H1 (cell line): Measurements from ENCODE around the gene CANX. TPM values are rescaled to one million over a fixed set of nuclear protein-coding genes. Genes with fewer than 3 reads are reported as not detected.

Experiments
- ASH2L ChIP-seq: fragments of 200-600, 300-600 bp; sonication (generic); IDR thresholded peaks from one replicate; pipeline ENCODE4 v1.7.1; 2017; ENCODE audit warnings: low read length
- CBX8 ChIP-seq: fragments of 300-800, 300-1000 bp; sonication (generic); IDR thresholded peaks from 2 replicates; pipeline ENCODE4 v1.7.1; 2016; ENCODE audit warnings: low read depth, low read length, borderline replicate concordance
- MAX ChIP-seq: IDR thresholded peaks from 2 replicates; pipeline ENCODE4 v1.6.1; 2012; ENCODE audit warnings: inconsistent platforms
- RAD21 ChIP-seq, 2 experiments: IDR thresholded peaks in 1 of 2; conservative IDR thresholded peaks in 1 of 2; 2 replicates each; pipeline ENCODE4 v1.6.1; 2011; ENCODE audit warnings: low read depth in 2 of 2, low read length in 2 of 2, improper control_type of control experiment in 1 of 2, inconsistent platforms in 1 of 2, mild to moderate bottlenecking in 1 of 2, moderate library complexity in 1 of 2
- RBBP5 ChIP-seq: IDR thresholded peaks from 2 replicates; pipeline ENCODE4 v1.7.1; 2012; ENCODE audit warnings: low read depth, mild to moderate bottlenecking, inconsistent platforms, low read length, moderate library complexity, borderline replicate concordance
- TEAD4 ChIP-seq: IDR thresholded peaks from 2 replicates; pipeline ENCODE4 v1.6.1; 2012; ENCODE audit warnings: low read depth, low read length, inconsistent platforms, mixed read lengths
- ZNF274 ChIP-seq: IDR thresholded peaks from 2 replicates; pipeline ENCODE4 v1.7.0; 2012; ENCODE audit warnings: low read length, borderline replicate concordance; ENCODE audit errors: extremely low read depth
- polyA plus RNA-seq, 7 experiments: library from polyadenylated mRNA; depleted of rRNA in 3 of 7; stranded (reverse) in 5 of 7; unstranded in 2 of 7; fragments of >200 nt in 5 of 7; fragments of 200-250 nt in 2 of 7; gene quantifications; 1 replicate in 5 of 7; 2 replicates in 1 of 7; 4 replicates in 1 of 7; pipeline versions ENCODE4 v1.2.1 to v1.2.3, GENCODE V29; 2011 to 2013; ENCODE audit warnings: missing spikeins in 2 of 7, mixed read lengths in 2 of 7
- total RNA-seq: library from RNA; stranded (reverse); fragmentation: NEBNext Ultra II Directional; extraction: Animal tissue kit (Norgen Biotek cat#: 25700); gene quantifications from 2 replicates; pipeline ENCODE4 v1.2.1, GENCODE V29; 2021

CANX gene
- total and polyA plus RNA-seq, 2 of the 8 experiments (the other 6 are each of a cell fraction or from before 2014, with no cell fraction given), result 136 to 691 TPM

- no peak for TF ChIP-seq ASH2L
- no peak for TF ChIP-seq ZNF274
- no peak for TF ChIP-seq RBBP5
- no peak for TF ChIP-seq CBX8
- no peak for TF ChIP-seq TEAD4
- no peak for TF ChIP-seq MAX
- no peak for TF ChIP-seq RAD21 (IDR thresholded peaks at IDR 0.05 in 1 of 2, conservative IDR thresholded peaks at IDR 0.05 in 1 of 2; ENCODE audit: low read depth in 2 of 2, low read length in 2 of 2)
These were observed 68.8 kb downstream of the CANX start (continued) for GRCh38 chr5:179767496-179768100.
